ENCODE data around the gene MS4A12. TPM values are rescaled to one million over a fixed set of nuclear protein-coding genes. Genes with fewer than 3 reads are reported as not detected.

MS4A12 gene
- total RNA-seq, 1 experiment from 2014 or later, result not detected

DNA sequence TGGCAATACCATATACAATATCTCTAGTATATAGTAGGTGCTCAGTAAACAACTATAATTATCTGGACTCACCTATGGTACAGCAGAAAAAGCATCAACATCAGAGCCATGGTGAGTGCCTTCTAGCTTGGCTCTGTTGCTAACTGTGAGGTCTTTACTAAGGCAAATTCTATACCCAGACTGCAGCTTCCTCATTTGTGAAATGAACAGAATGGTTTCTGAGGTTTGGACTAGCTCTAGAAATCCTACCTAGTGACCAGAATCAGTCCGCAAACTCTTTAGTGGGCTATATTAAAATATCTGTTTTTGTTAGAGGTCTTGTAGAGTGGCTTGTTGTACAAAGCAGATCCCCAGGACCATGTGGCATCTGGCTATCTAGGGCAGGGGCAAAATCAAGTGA is 33.2 kb upstream of the MS4A12 start:
- no peak for TF ChIP-seq POLR2AphosphoS5 (IDR thresholded peaks at IDR 0.05; ENCODE audit: low read depth, low read length)
- TF ChIP-seq, protein P1, sequence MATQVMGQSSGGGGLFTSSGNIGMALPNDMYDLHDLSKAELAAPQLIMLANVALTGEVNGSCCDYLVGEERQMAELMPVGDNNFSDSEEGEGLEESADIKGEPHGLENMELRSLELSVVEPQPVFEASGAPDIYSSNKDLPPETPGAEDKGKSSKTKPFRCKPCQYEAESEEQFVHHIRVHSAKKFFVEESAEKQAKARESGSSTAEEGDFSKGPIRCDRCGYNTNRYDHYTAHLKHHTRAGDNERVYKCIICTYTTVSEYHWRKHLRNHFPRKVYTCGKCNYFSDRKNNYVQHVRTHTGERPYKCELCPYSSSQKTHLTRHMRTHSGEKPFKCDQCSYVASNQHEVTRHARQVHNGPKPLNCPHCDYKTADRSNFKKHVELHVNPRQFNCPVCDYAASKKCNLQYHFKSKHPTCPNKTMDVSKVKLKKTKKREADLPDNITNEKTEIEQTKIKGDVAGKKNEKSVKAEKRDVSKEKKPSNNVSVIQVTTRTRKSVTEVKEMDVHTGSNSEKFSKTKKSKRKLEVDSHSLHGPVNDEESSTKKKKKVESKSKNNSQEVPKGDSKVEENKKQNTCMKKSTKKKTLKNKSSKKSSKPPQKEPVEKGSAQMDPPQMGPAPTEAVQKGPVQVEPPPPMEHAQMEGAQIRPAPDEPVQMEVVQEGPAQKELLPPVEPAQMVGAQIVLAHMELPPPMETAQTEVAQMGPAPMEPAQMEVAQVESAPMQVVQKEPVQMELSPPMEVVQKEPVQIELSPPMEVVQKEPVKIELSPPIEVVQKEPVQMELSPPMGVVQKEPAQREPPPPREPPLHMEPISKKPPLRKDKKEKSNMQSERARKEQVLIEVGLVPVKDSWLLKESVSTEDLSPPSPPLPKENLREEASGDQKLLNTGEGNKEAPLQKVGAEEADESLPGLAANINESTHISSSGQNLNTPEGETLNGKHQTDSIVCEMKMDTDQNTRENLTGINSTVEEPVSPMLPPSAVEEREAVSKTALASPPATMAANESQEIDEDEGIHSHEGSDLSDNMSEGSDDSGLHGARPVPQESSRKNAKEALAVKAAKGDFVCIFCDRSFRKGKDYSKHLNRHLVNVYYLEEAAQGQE (IDR thresholded peaks at IDR 0.05; ENCODE audit: insufficient read depth in 1 of 2, low read depth in 2 of 2, low read length in 1 of 2), result no peak
- TF ChIP-seq, protein P2, sequence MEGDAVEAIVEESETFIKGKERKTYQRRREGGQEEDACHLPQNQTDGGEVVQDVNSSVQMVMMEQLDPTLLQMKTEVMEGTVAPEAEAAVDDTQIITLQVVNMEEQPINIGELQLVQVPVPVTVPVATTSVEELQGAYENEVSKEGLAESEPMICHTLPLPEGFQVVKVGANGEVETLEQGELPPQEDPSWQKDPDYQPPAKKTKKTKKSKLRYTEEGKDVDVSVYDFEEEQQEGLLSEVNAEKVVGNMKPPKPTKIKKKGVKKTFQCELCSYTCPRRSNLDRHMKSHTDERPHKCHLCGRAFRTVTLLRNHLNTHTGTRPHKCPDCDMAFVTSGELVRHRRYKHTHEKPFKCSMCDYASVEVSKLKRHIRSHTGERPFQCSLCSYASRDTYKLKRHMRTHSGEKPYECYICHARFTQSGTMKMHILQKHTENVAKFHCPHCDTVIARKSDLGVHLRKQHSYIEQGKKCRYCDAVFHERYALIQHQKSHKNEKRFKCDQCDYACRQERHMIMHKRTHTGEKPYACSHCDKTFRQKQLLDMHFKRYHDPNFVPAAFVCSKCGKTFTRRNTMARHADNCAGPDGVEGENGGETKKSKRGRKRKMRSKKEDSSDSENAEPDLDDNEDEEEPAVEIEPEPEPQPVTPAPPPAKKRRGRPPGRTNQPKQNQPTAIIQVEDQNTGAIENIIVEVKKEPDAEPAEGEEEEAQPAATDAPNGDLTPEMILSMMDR (IDR thresholded peaks at IDR 0.05), result no peak
- no peak for TF ChIP-seq TCF7L2 (IDR thresholded peaks at IDR 0.05; ENCODE audit: low read depth, low read length)
- no peak for TF ChIP-seq SIN3A (IDR thresholded peaks at IDR 0.05; ENCODE audit: borderline replicate concordance, insufficient read depth, low read depth, low read length)
- ATAC-seq (no peak), DNase-seq (ENCODE audit: low read depth, low spot score) (no peak)
- no peak overlapping the region for H3K27ac ChIP-seq (ENCODE audit: low read length)
- CTCF ChIA-PET, result no interaction called here
- intact Hi-C loops (cut with micrococcal nuclease; ENCODE audit: unreplicated experiment), result no loop called here
- no peaks in the 10 kb centered on the region for H3K36me3 ChIP-seq (ENCODE audit: control insufficient read depth, insufficient read depth, low read length)
- no peaks in the 10 kb centered on the region for H3K9me3 ChIP-seq (ENCODE audit: control insufficient read depth, insufficient read depth, low read depth, low read length)
- no peak overlapping the region for H3K4me3 ChIP-seq (ENCODE audit: low read depth in 2 of 2, low read length in 2 of 2)
- H3K4me1 ChIP-seq (ENCODE audit: control insufficient read depth, insufficient read depth, low read length), result no peaks in the 10 kb centered on the region
- in situ Hi-C loops (cut with HindIII; ENCODE audit: low pct_unique_long_range_greater_than_20kb, low sequenced_read_pairs), result no loop called here
- POLR2A ChIA-PET, result no interaction called here
- no peaks in the 10 kb centered on the region for H3K27me3 ChIP-seq (ENCODE audit: control insufficient read depth, insufficient read depth, low read length)
- no TSS peak for BruUV-seq (replicated peaks)

DNA sequence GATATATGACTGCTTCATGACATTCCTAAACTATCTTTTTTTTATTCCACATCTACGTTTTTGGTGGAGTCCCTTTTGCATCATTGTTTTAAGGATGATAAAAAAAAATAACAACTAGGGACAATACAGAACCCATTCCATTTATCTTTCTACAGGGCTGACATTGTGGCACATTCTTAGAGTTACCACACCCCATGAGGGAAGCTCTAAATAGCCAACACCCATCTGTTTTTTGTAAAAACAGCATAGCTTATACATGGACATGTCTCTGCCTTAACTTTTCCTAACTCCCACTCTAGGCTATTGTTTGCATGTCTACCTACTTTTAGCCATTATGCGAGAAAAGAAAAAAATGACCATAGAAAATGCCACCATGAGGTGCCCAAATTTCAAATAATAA is 23.7 kb upstream of the MS4A12 start:
- no TSS peak for BruUV-seq (replicated peaks)
- DNase-seq (ENCODE audit: low read depth, low spot score) (no peak), ATAC-seq (no peak)
- Histone ChIP-seq H3K4me1 (ENCODE audit: control insufficient read depth, insufficient read depth, low read length) (no peaks in the 10 kb centered on the region), H3K4me3 (ENCODE audit: low read depth in 2 of 2, low read length in 2 of 2) (no peak overlapping the region), H3K9me3 (ENCODE audit: control insufficient read depth, insufficient read depth, low read depth, low read length) (no peaks in the 10 kb centered on the region), H3K36me3 (ENCODE audit: control insufficient read depth, insufficient read depth, low read length) (no peaks in the 10 kb centered on the region), H3K27ac (ENCODE audit: low read length) (no peak overlapping the region), H3K27me3 (ENCODE audit: control insufficient read depth, insufficient read depth, low read length) (no peaks in the 10 kb centered on the region)
- in situ Hi-C loops (cut with HindIII; ENCODE audit: low pct_unique_long_range_greater_than_20kb, low sequenced_read_pairs) (no loop called here), intact Hi-C loops (cut with micrococcal nuclease; ENCODE audit: unreplicated experiment) (no loop called here)
- ChIA-PET CTCF (no interaction called here), POLR2A (no interaction called here)
- TF ChIP-seq TCF7L2 (IDR thresholded peaks at IDR 0.05; ENCODE audit: low read depth, low read length) (no peak), POLR2AphosphoS5 (IDR thresholded peaks at IDR 0.05; ENCODE audit: low read depth, low read length) (no peak), SIN3A (IDR thresholded peaks at IDR 0.05; ENCODE audit: borderline replicate concordance, insufficient read depth, low read depth, low read length) (no peak)
- TF ChIP-seq, protein P2 (IDR thresholded peaks at IDR 0.05), result no peak
- TF ChIP-seq, protein P1 (IDR thresholded peaks at IDR 0.05; ENCODE audit: insufficient read depth in 1 of 2, low read depth in 2 of 2, low read length in 1 of 2), result no peak

Measured in Panc1 (cell line).